ENCODE data around the gene DENND10.

Gene DENND10

DNA sequence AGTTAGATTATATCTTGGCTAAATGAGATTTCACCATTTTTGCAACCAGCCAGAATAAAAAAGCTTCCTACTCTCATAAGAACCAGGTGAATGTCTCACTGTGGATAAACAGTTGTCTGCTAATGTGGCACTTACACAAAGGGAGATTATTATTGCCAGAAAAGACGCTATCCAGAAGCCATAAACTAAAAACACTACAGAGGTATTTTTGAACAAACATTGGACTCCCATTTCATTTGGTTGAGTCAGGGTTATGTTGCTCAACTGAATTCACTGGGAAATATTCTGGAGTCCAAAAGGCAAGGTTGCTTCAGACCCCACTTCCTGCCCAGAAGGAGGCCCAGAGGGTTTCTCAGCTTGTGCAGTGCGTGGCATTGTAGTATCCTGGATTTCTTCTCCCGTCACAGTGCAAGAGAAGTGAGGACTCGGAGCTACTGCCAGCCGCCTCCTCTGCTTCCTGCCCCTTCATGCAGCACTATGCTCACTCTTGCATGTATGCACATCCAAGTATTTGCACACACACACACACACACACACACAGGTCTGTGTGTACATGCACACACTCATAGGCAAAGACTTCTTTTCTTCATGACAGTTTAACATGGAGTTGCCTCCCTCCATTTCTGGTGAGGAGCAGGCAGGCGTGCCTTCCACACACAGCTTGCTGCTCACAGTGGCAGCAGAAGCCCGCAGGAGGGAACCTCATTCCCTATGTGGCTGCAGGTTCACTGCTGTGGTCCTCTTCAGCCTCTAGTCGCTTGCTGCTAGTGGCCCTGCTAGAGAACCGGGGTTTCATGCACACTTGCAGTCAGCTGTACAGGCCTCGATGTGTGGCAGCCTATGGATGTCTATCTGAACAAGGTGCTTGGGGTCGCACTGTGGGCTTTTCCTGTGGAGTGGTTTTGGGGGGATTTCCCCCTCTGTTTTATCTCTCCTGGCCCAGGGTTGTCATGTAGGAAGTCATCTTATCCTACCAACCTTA, 10.1 kb downstream of the DENND10 start:
- TF ChIP-seq, protein P1, sequence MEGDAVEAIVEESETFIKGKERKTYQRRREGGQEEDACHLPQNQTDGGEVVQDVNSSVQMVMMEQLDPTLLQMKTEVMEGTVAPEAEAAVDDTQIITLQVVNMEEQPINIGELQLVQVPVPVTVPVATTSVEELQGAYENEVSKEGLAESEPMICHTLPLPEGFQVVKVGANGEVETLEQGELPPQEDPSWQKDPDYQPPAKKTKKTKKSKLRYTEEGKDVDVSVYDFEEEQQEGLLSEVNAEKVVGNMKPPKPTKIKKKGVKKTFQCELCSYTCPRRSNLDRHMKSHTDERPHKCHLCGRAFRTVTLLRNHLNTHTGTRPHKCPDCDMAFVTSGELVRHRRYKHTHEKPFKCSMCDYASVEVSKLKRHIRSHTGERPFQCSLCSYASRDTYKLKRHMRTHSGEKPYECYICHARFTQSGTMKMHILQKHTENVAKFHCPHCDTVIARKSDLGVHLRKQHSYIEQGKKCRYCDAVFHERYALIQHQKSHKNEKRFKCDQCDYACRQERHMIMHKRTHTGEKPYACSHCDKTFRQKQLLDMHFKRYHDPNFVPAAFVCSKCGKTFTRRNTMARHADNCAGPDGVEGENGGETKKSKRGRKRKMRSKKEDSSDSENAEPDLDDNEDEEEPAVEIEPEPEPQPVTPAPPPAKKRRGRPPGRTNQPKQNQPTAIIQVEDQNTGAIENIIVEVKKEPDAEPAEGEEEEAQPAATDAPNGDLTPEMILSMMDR (IDR thresholded peaks at IDR 0.05; ENCODE audit: low read depth, low read length): no peak
- DNase-seq (ENCODE audit: extremely low read depth, low read depth): peak; percentile 67

DNA sequence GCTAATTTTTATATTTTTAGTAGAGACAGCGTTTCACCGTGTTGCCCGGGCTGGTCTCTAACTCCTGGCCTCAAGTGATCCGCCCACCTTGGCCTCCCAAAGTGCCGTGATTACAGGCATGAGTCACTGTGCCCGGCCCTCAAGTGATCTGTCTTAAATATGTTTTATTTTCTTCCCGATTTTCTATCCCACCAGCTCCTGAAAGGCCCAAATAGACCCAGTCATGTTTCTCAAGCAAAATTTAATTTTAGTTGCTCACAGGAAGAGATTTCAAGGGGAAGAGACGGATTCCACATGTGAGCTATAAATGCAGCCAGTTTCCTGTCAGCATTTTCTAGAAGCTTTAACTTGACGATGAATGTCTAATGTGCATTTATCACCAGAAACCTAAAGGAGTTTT, 12.0 kb downstream of the DENND10 start:
- DNase-seq (ENCODE audit: extremely low read depth, low read depth): no peak
- TF ChIP-seq, protein P1 (IDR thresholded peaks at IDR 0.05; ENCODE audit: low read depth, low read length): no peak

DNA sequence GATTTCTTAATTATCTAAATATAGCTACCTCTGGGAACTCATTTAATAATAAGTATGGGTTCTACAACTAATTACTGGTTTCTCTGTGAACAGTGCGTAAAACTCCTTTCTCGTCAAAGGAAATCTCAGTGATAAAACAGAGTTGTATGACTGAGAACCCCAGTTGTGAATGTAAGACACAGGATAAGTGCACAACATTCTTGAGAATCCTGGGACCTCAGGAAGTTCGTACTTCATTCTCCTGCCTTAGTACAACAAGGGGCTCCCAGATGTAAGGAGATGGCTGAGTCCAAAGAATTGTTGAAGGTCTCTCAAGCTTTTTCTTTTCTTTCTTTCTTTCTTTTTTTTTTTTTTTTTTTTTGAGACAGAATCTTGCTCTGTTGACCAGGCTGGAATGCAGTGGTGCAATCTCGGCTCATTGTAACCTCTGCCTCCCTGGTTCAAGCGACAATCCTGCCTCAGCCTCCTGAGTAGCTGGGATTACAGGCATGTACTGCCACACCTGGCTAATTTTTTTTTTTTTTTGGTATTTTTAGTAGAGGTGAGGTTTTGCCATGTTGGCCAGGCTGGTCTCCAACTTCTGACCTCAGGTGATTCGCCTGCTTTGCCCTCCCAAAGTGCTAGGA, 12.5 kb downstream of the DENND10 start:
- TF ChIP-seq, protein P1 (IDR thresholded peaks at IDR 0.05; ENCODE audit: low read depth, low read length): no peak
- DNase-seq (ENCODE audit: extremely low read depth, low read depth): no peak

DNA sequence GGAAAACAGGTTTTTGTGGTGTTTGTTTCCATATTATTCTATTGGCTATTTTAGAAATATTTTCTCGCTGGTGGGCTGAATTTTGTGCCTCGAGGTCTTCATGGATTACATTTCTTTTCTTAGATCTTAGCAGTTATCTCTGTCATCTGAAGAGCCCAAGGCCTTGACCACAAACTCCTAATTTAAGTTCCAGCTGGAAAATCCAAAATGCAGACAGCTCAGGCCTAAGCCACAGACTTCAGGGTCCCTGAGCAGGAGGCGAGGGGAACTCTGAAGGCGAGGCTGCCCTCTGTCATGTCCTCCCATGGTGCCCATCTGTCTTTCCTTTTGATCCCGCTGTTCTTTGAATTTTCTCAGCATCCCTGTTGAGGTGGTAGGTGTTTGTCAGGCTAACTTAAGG, 14.3 kb downstream of the DENND10 start:
- DNase-seq (ENCODE audit: extremely low read depth, low read depth): no peak
- TF ChIP-seq, protein P1 (IDR thresholded peaks at IDR 0.05; ENCODE audit: low read depth, low read length): no peak

DNA sequence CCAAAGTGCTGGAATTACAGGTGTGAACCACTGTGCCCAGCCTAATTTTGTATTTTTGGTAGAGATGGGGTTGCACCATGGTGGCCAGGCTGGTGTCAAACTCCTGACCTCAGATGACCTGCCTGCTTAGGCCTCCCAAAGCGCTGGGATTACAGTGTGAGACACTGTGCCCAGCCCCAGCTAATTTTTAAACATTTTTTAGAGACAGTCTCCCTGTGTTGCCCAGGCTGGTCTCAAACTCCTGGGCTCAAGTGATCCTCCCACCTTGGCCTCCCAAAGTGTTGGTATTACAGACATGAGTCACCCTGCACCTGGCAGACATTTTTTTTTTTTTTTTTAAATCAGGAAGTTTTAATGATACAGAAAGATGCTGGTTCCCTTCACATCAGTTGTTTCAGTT, 15.5 kb downstream of the DENND10 start:
- TF ChIP-seq, protein P1 (IDR thresholded peaks at IDR 0.05; ENCODE audit: low read depth, low read length): no peak
- no peak for DNase-seq (ENCODE audit: extremely low read depth, low read depth)

DNA sequence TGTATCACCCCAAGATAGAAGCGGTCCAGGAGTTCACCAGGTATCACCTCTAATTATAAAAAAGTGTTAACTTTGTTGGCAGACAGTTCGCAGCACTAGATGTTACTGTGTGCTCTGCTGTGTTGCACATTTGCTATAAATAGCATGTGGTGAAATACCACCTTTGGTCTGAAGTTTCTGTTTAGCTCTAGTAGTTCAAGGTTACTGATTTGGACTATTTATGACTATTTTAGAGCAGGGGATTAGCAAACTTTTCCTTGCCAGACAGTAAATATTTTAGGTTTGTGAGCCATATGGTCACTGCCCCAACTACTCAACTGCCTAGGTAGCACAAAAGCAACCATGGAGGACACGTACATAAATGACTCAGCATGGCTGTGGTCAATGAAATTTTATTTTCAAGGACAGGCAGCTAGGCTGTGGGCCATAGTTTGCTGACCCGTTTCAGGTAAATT, 16.5 kb downstream of the DENND10 start:
- DNase-seq (ENCODE audit: extremely low read depth, low read depth): peak; percentile 36

More for the DNA sequence above, 16.5 kb downstream of the DENND10 start:
- TF ChIP-seq, protein P1 (IDR thresholded peaks at IDR 0.05; ENCODE audit: low read depth, low read length): no peak

All from AG09319 (cell line).